MCF 10A (cell line): ENCODE data around the gene PLSCR3. TPM values are rescaled to one million over a fixed set of nuclear protein-coding genes. Genes with fewer than 3 reads are reported as not detected.

Experiments
- BruUV-seq: library from RNA; stranded (reverse); fragments of 400-500 nt; replicated peaks from 2 replicates; lab custom pipeline; 2021; lab: Mats Ljungman, UMichigan
- CTCF ChIA-PET: fragments of 300-600 bp; sonication (Branson Sonifier 250); formaldehyde crosslinking; extraction: SDS; loops from one replicate; lab custom pipeline; 2021; ENCODE audit warnings: antibody characterized with exemption, inconsistent platforms; lab: Yijun Ruan, JAX
- POLR2A ChIA-PET: fragments of 300-600, 350-650 bp; sonication (Branson Sonifier 250); formaldehyde crosslinking; extraction: SDS; loops from one replicate; lab custom pipeline; 2020; ENCODE audit warnings: antibody characterized with exemption, inconsistent platforms; lab: Yijun Ruan, JAX
- DNase-seq: peaks from one replicate; pipeline ENCODE4 v3.0.0-alpha.2; 2018; ENCODE audit not compliant: unreplicated experiment
- H3K27ac Mint-ChIP-seq: one replicate; pipeline ENCODE4 v1.8.0; 2022; ENCODE audit warnings: mild to moderate bottlenecking, low read depth, mixed read lengths; ENCODE audit not compliant: unreplicated experiment
- H3K27me3 Mint-ChIP-seq: one replicate; pipeline ENCODE4 v1.8.0; 2022; ENCODE audit warnings: mixed read lengths; ENCODE audit not compliant: insufficient read depth, unreplicated experiment
- H3K36me3 Mint-ChIP-seq: one replicate; pipeline ENCODE4 v1.8.0; 2022; ENCODE audit warnings: mild to moderate bottlenecking, moderate library complexity, mixed read lengths; ENCODE audit not compliant: insufficient read depth, unreplicated experiment
- H3K4me1 Mint-ChIP-seq: one replicate; pipeline ENCODE4 v1.8.0; 2022; ENCODE audit warnings: mixed read lengths; ENCODE audit not compliant: insufficient read depth, unreplicated experiment
- H3K4me3 Mint-ChIP-seq: one replicate; pipeline ENCODE4 v1.8.0; 2022; ENCODE audit warnings: mild to moderate bottlenecking, moderate library complexity, mixed read lengths; ENCODE audit not compliant: unreplicated experiment
- H3K9me3 Mint-ChIP-seq: one replicate; pipeline ENCODE4 v1.8.0; 2022; ENCODE audit warnings: mixed read lengths; ENCODE audit not compliant: unreplicated experiment
- intact Hi-C: fragments of 100-400 bp; cut with micrococcal nuclease; formaldehyde crosslinking; loops from 2 replicates; pipeline ENCODE4 v1.14.1; 2022
- total RNA-seq: library from RNA; stranded (reverse); gene quantifications from 2 replicates; pipeline ENCODE4 v1.2.3, GENCODE V29; 2022
- TF ChIP-seq, protein P1 (sequence below): fragments of 200-600 bp; IDR thresholded peaks from one replicate; pipeline ENCODE4 v1.8.0; 2022; ENCODE audit warnings: antibody characterized with exemption, mild to moderate bottlenecking; ENCODE audit not compliant: unreplicated experiment

Gene PLSCR3
- total RNA-seq, 1 experiment from 2014 or later, result 59.0 TPM

- H3K36me3 Mint-ChIP-seq, result no peaks in the 10 kb centered on the region
- POLR2A ChIA-PET, result interaction anchor here (1.6 to 2.4 kb wide), 3 partner anchors 28 to 51 kb away, joined by 6 to 9 read pairs (median 9); partner anchors contain the start of genes POLR2A, TMEM256 and ZBTB4
Observed at GRCh38 chr17:7432296-7432695, 38.0 kb upstream of the PLSCR3 start.

DNA sequence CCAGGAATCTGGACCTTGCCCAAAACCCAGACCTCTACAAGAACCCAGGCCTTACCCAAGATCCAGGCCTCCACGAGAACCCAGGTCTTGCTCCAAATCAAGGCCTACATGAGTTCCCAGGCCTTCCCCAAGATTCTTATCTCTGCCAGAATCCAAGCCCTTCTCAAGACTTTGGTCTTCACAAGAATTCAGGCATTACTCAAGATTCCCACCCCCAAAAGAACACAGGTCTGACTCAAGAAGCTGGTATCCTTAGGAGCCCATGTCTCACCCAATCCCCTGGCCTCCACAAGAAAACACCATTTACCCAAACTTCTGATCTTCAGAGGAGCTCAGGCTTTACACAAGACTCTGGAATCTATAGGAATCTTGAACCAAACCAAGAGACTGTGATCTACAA, 36.9 kb upstream of the PLSCR3 start:
- no peaks in the 10 kb centered on the region for H3K36me3 Mint-ChIP-seq
- no peaks in the 10 kb centered on the region for H3K9me3 Mint-ChIP-seq
- no peak for DNase-seq
- no peaks in the 10 kb centered on the region for H3K4me1 Mint-ChIP-seq
- no peak overlapping the region for H3K27ac Mint-ChIP-seq
- intact Hi-C loops, result loop anchor here (10.0 kb wide), 1 partner anchor 254 kb away; the partner anchor contains the start of genes TP53 and WRAP53
- no TSS peak for BruUV-seq
- POLR2A ChIA-PET, result interaction anchor here (1.6 to 2.4 kb wide), 3 partner anchors 27 to 52 kb away, joined by 6 to 9 read pairs (median 9); partner anchors contain the start of genes POLR2A, TMEM256 and ZBTB4
- no peaks in the 10 kb centered on the region for H3K27me3 Mint-ChIP-seq
- TF ChIP-seq, protein P1, sequence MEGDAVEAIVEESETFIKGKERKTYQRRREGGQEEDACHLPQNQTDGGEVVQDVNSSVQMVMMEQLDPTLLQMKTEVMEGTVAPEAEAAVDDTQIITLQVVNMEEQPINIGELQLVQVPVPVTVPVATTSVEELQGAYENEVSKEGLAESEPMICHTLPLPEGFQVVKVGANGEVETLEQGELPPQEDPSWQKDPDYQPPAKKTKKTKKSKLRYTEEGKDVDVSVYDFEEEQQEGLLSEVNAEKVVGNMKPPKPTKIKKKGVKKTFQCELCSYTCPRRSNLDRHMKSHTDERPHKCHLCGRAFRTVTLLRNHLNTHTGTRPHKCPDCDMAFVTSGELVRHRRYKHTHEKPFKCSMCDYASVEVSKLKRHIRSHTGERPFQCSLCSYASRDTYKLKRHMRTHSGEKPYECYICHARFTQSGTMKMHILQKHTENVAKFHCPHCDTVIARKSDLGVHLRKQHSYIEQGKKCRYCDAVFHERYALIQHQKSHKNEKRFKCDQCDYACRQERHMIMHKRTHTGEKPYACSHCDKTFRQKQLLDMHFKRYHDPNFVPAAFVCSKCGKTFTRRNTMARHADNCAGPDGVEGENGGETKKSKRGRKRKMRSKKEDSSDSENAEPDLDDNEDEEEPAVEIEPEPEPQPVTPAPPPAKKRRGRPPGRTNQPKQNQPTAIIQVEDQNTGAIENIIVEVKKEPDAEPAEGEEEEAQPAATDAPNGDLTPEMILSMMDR, result no peak
- H3K4me3 Mint-ChIP-seq, result no peak overlapping the region
- CTCF ChIA-PET, result interaction anchor here (0.6 to 1.4 kb wide), 2 partner anchors 27 to 28 kb away, joined by 3 read pairs; partner anchors contain the start of gene TMEM256

More at GRCh38 chr17:7432296-7432695, 38.0 kb upstream of the PLSCR3 start:
- CTCF ChIA-PET, result interaction anchor here (0.6 to 1.4 kb wide), 3 partner anchors 28 to 183 kb away, joined by 3 to 4 read pairs (median 4); partner anchors contain the start of gene TMEM256
- Mint-ChIP-seq H3K27ac (no peak overlapping the region), H3K27me3 (no peaks in the 10 kb centered on the region), H3K4me1 (peaks cover 6% of the 10 kb centered on the region), H3K9me3 (no peaks in the 10 kb centered on the region), H3K4me3 (no peak overlapping the region)
- intact Hi-C loops, result loop anchor here (10.0 kb wide), 1 partner anchor 253 kb away; the partner anchor contains the start of genes TP53 and WRAP53
- TF ChIP-seq, protein P1, result no peak
- no peak for DNase-seq
- no TSS peak for BruUV-seq

- no peaks in the 10 kb centered on the region for H3K4me1 Mint-ChIP-seq
- no TSS peak for BruUV-seq
- no peaks in the 10 kb centered on the region for H3K9me3 Mint-ChIP-seq
- no peak overlapping the region for H3K27ac Mint-ChIP-seq
- CTCF ChIA-PET, result interaction anchor here (1.2 kb wide), 1 partner anchor 73 kb away, joined by 5 read pairs; no protein-coding TSS in a partner anchor
- no peak overlapping the region for H3K4me3 Mint-ChIP-seq
- POLR2A ChIA-PET, result no interaction called here
- no peaks in the 10 kb centered on the region for H3K27me3 Mint-ChIP-seq
- intact Hi-C loops, result loop anchor here (10.0 kb wide), 1 partner anchor 255 kb away; the partner anchor contains the start of genes TP53 and WRAP53
- TF ChIP-seq, protein P1, result no peak
- H3K36me3 Mint-ChIP-seq, result no peaks in the 10 kb centered on the region
- DNase-seq, result no peak
Observed at GRCh38 chr17:7429722-7430121, 35.4 kb upstream of the PLSCR3 start.

- Mint-ChIP-seq H3K4me1 (no peaks in the 10 kb centered on the region), H3K36me3 (no peaks in the 10 kb centered on the region), H3K27me3 (no peaks in the 10 kb centered on the region), H3K4me3 (no peak within 1 kb of the TSS), H3K9me3 (no peaks in the 10 kb centered on the region), H3K27ac (no peak within 1 kb of the TSS)
- no peak for DNase-seq
- ChIA-PET CTCF (no interaction called here), POLR2A (no interaction called here)
- no TSS peak for BruUV-seq
- intact Hi-C loops, result no loop called here
- TF ChIP-seq, protein P1, result no peak
Observed at GRCh38 chr17:7428557-7428956, 34.2 kb upstream of the PLSCR3 start, which contains the start of gene SPEM3. Gene SPEM3, plus strand, starts transcription at chr17:7428857. Its CDS starts 46 bp downstream, at chr17:7428903.
